SK-N-MC (cell line): Measurements from ENCODE around the gene KRT76.

ENCODE experiments used
- EZH2 ChIP-seq: fragments of 200-600 bp; sonication (generic); IDR thresholded peaks from one replicate; pipeline ENCODE4 v1.6.1; 2017; ENCODE audit warnings: antibody characterized with exemption
- FOXP2 ChIP-seq: optimal IDR thresholded peaks from 2 replicates; pipeline ENCODE3; 2011; ENCODE audit warnings: mild to moderate bottlenecking, moderate library complexity; ENCODE audit not compliant: insufficient read depth; ENCODE audit errors: extremely low read length, control extremely low read depth

GRCh38 chr12:52792185-52793029 is 15.3 kb upstream of the KRT76 start:
- TF ChIP-seq FOXP2 (no peak), EZH2 (no peak)
